Stimulated activated CD4-positive, alpha-beta T cell treated with anti-CD3 and anti-CD28 coated beads, TNF-alpha, amount 100 ng/mL, for 4 hours (primary cell): ENCODE data around the gene ZIC1.

ENCODE experiments used
- DNase-seq, 3 experiments: peaks; one replicate each; pipeline ENCODE4 v3.0.0-alpha.2; 2020; ENCODE audit warnings: low read depth in 3 of 3

ZIC1 gene

GRCh38 chr3:147410116-147410525 lies 956 bp downstream of the ZIC1 start:
- no peak for DNase-seq

- DNase-seq = no peak
Measured at GRCh38 chr3:147410526-147411237, 1.5 kb downstream of the ZIC1 start.

GRCh38 chr3:147411238-147411814 lies 2.2 kb downstream of the ZIC1 start:
- DNase-seq = no peak

GRCh38 chr3:147411815-147412241 lies 2.7 kb downstream of the ZIC1 start:
- DNase-seq = no peak

GRCh38 chr3:147412261-147412916 lies 3.2 kb downstream of the ZIC1 start:
- no peak for DNase-seq

GRCh38 chr3:147412917-147413685 lies 3.9 kb downstream of the ZIC1 start:
- DNase-seq = no peak

GRCh38 chr3:147413686-147414389 lies 4.7 kb downstream of the ZIC1 start:
- DNase-seq = no peak

GRCh38 chr3:147414390-147415138 lies 5.4 kb downstream of the ZIC1 start:
- no peak for DNase-seq

- no peak for DNase-seq
Measured at GRCh38 chr3:147415286-147415685, 6.1 kb downstream of the ZIC1 start.

- no peak for DNase-seq
Measured at GRCh38 chr3:147415874-147416273, 6.7 kb downstream of the ZIC1 start.

GRCh38 chr3:147416931-147417330 lies 7.8 kb downstream of the ZIC1 start:
- DNase-seq = no peak

GRCh38 chr3:147417551-147418295 lies 8.6 kb downstream of the ZIC1 start:
- no peak for DNase-seq

GRCh38 chr3:147418371-147418781 lies 9.2 kb downstream of the ZIC1 start:
- no peak for DNase-seq

- no peak for DNase-seq
Measured at GRCh38 chr3:147418808-147419701, 9.9 kb downstream of the ZIC1 start.

- no peak for DNase-seq
Measured at GRCh38 chr3:147419781-147420224, 10.6 kb downstream of the ZIC1 start.

- DNase-seq = no peak
Measured at GRCh38 chr3:147420353-147421183, 11.4 kb downstream of the ZIC1 start.

- DNase-seq = no peak
Measured at GRCh38 chr3:147421184-147421912, 12.2 kb downstream of the ZIC1 start.

GRCh38 chr3:147422196-147422595 lies 13.0 kb downstream of the ZIC1 start:
- no peak for DNase-seq
